Activated CD8-positive, alpha-beta memory T cell treated with anti-CD3 and anti-CD28 coated beads for 4 hours (primary cell): Measurements from ENCODE around the gene DEFB116.
"Not testable (repeated sequence)": the region's sequence is repeated elsewhere in the genome, so short reads cannot be mapped to it uniquely, and the experiment has no call there.

ENCODE experiments used
- DNase-seq, 2 donors: peaks; one replicate each; pipeline ENCODE4 v3.0.0-alpha.2; 2020; ENCODE audit warnings: low read depth in 2 of 2

DEFB116 gene, protein sequence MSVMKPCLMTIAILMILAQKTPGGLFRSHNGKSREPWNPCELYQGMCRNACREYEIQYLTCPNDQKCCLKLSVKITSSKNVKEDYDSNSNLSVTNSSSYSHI

DNA sequence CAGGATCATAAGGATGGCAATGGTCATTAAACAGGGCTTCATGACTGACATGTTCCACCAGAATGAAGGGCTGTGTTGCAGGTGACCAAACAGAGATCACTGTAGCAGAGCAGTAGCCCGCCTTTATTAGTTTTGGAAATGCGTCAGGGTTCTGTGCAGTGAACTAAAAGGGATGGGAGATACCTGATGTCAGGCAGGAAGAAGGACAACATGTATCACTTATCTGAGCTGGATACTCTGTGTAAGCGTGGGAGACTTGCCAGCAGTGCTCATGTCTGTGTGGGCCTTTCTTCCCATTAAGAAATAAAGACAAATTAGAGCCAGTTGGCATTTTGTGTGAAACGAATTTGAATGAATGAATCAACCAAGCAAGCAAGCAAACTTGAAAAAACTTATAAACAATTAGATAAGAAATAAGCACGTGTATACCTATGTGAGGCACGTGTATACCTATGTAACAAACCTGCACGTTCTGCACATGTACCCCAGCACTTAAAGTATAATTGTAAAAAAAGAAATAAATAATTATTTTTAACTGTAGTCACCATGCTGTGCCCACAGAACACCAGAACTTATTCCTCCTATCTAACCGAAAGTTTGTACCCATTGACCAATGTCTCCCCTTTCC, at the start of gene DEFB116:
TSS of gene DEFB116 (minus strand) at position 51 of the 628 bp plus-strand sequence. CDS start at position 51, 0 bp downstream.
- DNase-seq = no peak

- no peak for DNase-seq
Measured at GRCh38 chr20:31355981-31356380, 47.6 kb upstream of the DEFB116 start.

DNA sequence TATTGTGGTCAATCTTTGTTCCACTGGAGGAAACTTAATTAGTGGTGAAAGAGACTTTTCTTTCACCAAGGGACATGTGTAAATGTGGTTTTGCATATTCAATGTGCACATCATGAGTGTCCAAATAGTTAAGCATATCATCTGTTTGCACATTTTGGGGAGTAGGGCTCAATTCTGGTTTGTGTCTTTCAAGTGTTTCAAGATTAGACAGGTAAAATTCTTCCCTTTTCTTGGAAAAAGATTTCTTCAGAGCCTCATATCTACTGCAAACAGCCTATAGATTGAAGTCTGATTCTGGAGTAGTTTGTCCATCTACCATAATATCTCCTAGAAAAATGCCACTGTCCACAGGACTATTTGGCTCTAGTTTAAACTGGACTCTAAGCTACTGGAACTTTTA, 33.1 kb upstream of the DEFB116 start:
- DNase-seq = no peak

- no peak for DNase-seq
Measured at GRCh38 chr20:31330893-31331292, 22.5 kb upstream of the DEFB116 start.

- DNase-seq = no peak
Measured at GRCh38 chr20:31322504-31322903, 14.1 kb upstream of the DEFB116 start.

DNA sequence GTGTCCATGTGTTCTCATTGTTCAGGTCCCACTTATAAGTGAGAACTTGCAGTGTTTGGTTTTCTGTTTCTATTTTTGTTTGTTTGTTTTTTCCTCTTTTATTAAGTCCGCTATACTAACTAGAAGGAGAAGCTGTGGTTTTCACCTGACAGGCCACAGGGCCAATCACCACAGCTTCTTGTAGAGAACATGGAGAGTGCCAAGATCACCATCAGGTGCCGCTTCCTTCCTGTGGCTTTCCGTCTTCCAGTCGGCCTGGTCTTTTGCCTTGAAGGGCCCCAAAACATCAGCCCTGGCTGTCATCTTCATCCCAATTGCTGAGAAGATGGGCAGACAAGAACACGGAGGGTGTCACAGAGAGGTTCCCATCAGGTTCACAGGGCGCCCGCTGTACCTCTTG, 23.4 kb downstream of the DEFB116 start:
- not testable (repeated sequence) for DNase-seq

- DNase-seq = no peak
Measured at GRCh38 chr20:31278178-31278577, 30.2 kb downstream of the DEFB116 start.

DNA sequence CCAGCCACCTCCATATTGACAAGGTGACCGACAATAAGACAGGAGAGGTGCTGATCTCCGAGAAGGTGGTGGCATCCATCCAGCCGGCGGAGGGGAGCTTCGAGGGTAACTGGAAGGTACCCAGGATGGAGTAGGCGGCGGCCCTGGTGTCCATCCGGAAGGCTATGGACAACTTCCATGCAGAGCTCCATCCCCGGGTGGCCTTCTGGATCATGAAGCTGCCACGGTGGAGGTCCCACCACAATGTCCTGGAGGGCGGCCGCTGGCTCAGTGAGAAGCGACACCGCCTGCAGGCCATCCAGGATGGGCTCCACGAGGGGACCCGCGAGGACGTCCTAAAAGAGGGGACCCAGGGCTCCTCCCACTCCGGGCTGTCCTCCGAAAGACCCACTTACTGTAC, 33.9 kb downstream of the DEFB116 start:
- DNase-seq = no peak

- no peak for DNase-seq
Measured at GRCh38 chr20:31260326-31260932, 48.0 kb downstream of the DEFB116 start.

- no peak for DNase-seq
Measured at GRCh38 chr20:31257364-31257763, 51.0 kb downstream of the DEFB116 start, which contains the start of gene DEFB115. DEFB115 (plus strand) TSS chr20:31257664; CDS start chr20:31257664, 0 bp downstream.

- DNase-seq = no peak
Measured at GRCh38 chr20:31256959-31257358, 51.4 kb downstream of the DEFB116 start.
